HepG2 (cell line): Measurements from ENCODE around the gene PRKCZ. TPM values are rescaled to one million over a fixed set of nuclear protein-coding genes. Genes with fewer than 3 reads are reported as not detected.
A peak's percentile ranks its signal among the peaks of the same experiment; 100 is the strongest.

Experiments used
- ATM ChIP-seq: fragments of 450-650 bp; IDR thresholded peaks from 2 replicates; pipeline ENCODE4 v1.7.1; 2017; ENCODE audit warnings: mild to moderate bottlenecking, borderline replicate concordance
- BORCS8-MEF2B ChIP-seq: sonication (generic); formaldehyde crosslinking; IDR thresholded peaks from 2 replicates; pipeline ENCODE4 v1.8.0; 2022; ENCODE audit warnings: mild to moderate bottlenecking, missing genetic modification reagents
- BRCA1 ChIP-seq: sonication (generic); formaldehyde crosslinking; IDR thresholded peaks from 2 replicates; pipeline ENCODE4 v1.4.0; 2020; ENCODE audit warnings: missing genetic modification reagents
- KLF13 ChIP-seq: sonication (generic); formaldehyde crosslinking; IDR thresholded peaks from 2 replicates; pipeline ENCODE4 v1.4.0; 2020; ENCODE audit warnings: mild to moderate bottlenecking, missing genetic modification reagents
- MAF1 ChIP-seq: sonication (generic); formaldehyde crosslinking; IDR thresholded peaks from 2 replicates; pipeline ENCODE4 v1.5.0; 2020; ENCODE audit warnings: missing genetic modification reagents, borderline replicate concordance
- MATR3 ChIP-seq: sonication (generic); formaldehyde crosslinking; IDR thresholded peaks from 2 replicates; pipeline ENCODE4 v1.4.0; 2020; ENCODE audit warnings: missing genetic modification reagents
- MAZ ChIP-seq, 2 experiments: sonication (generic) in 1 of 2; formaldehyde crosslinking in 1 of 2; IDR thresholded peaks; 2 replicates each; pipeline versions ENCODE4 v1.5.0 to v1.6.1; 2012 to 2020; ENCODE audit warnings: low read depth in 2 of 2, mild to moderate bottlenecking in 2 of 2, borderline replicate concordance in 1 of 2, improper control_type of control experiment in 1 of 2, low read length in 1 of 2, missing genetic modification reagents in 1 of 2, moderate library complexity in 1 of 2
- MEIS1 ChIP-seq: sonication (generic); formaldehyde crosslinking; IDR thresholded peaks from 2 replicates; pipeline ENCODE4 v1.9.0; 2021; ENCODE audit warnings: mild to moderate bottlenecking, missing genetic modification reagents, moderate library complexity, borderline replicate concordance
- MXI1 ChIP-seq: IDR thresholded peaks from 3 replicates; pipeline ENCODE4 v1.6.1; 2012; ENCODE audit warnings: low read depth, low read length, inconsistent platforms, borderline replicate concordance
- ZFAT ChIP-seq: sonication (generic); formaldehyde crosslinking; conservative IDR thresholded peaks from 2 replicates; pipeline ENCODE4 v1.8.1; 2023; ENCODE audit warnings: missing genetic modification reagents, inconsistent platforms
- ZNF501 ChIP-seq: sonication (generic); formaldehyde crosslinking; IDR thresholded peaks from 2 replicates; pipeline ENCODE4 v1.5.1; 2020; ENCODE audit warnings: mild to moderate bottlenecking, moderate library complexity, missing genetic modification reagents
- ZNF563 ChIP-seq: sonication (generic); formaldehyde crosslinking; IDR thresholded peaks from 2 replicates; pipeline ENCODE4 v1.8.0; 2022; ENCODE audit warnings: mild to moderate bottlenecking, moderate library complexity, missing genetic modification reagents
- ZNF569 ChIP-seq: sonication (generic); formaldehyde crosslinking; IDR thresholded peaks from 2 replicates; pipeline ENCODE4 v1.5.0; 2020; ENCODE audit warnings: mild to moderate bottlenecking, missing genetic modification reagents, moderate library complexity, borderline replicate concordance
- polyA plus RNA-seq, 8 experiments: library from polyadenylated mRNA; depleted of rRNA in 3 of 8; stranded (reverse) in 7 of 8; unstranded in 1 of 8; fragments of >200 nt; fragmentation: Illumina TruSeq in 4 of 8; extraction: Trizol in 4 of 8; gene quantifications; 2 replicates each; pipeline versions ENCODE4 v1.2.1 to v1.2.3, GENCODE V29; 2011 to 2016; ENCODE audit warnings: low read depth in 4 of 8, missing spikeins in 1 of 8, mixed read lengths in 1 of 8; ENCODE audit not compliant: insufficient read depth in 1 of 8
- total RNA-seq, 5 experiments: library from RNA; depleted of rRNA; stranded (reverse); fragments of >200 nt; fragmentation: Illumina TruSeq; extraction: Trizol; gene quantifications; 2 replicates each; pipeline ENCODE4 v1.2.3, GENCODE V29; 2016; ENCODE audit warnings: low read depth in 1 of 5
- TF ChIP-seq, protein P1 (sequence below): sonication (generic); formaldehyde crosslinking; IDR thresholded peaks from 2 replicates; pipeline ENCODE4 v1.4.0; 2020; ENCODE audit warnings: mild to moderate bottlenecking, missing genetic modification reagents
- TF ChIP-seq, protein P2 (sequence below): sonication (generic); IDR thresholded peaks from 2 replicates; pipeline ENCODE4 v1.6.1; 2016; ENCODE audit warnings: low read depth, borderline replicate concordance

Gene PRKCZ
- total and polyA plus RNA-seq, 2 of the 13 experiments (the other 11 are each of a cell fraction or from before 2014, with no cell fraction given) = 34.7 to 85.2 TPM

DNA sequence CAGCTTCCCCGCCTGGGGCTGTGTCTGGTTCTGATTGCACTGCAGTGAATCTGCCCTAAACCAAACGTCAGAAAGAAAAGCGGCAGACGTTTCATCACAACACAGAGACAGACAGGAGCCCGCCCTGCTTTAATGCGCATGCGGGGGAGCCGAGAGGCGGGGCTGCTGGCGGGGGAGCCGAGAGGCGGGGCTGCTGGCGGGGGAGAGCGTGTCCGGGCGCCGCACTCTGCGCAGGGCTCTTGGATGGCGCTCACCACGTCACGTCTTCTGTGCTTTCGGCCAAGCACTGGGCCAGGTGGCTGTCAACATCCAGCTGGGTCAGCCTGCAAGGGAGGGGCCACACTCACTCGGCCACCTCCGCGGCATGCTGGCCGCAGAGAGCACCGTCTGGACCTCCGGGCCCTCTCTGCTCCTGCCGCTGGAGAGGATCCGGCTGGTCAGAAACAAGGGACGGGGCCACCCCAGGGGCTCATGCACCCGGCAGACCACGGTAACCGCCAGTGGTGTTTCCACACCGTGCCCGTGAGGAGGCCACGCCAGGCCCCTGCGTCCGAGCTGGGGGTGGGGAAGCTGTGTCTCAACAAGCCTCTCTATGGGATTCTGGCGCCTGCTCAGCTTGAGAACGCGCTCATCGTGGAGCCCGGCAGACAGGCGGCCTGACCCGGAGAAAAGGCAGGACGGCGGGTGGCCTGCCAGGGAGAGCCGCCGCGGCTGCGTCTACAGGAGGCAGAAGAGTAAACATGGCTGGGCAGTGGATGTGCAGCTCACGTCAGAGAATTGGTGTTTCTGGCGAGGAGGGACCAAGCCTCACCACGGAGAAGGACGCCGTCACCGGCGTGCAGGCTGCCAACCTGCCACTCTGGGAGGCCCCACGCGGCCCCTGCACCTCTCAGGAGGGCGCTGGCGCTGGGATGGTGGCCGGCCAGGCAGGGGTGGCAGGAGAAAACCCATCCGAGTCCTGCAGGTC is 139.5 kb downstream of the PRKCZ start (continued):
- TF ChIP-seq ZNF569 = 0 out of 2 replicates have a peak, but pooled peaks have one; percentile 47
- 0 out of 2 replicates have a peak, but pooled peaks have one; percentile 48 for TF ChIP-seq MAF1 (CRISPR knock-in tag)
- TF ChIP-seq, protein P1, sequence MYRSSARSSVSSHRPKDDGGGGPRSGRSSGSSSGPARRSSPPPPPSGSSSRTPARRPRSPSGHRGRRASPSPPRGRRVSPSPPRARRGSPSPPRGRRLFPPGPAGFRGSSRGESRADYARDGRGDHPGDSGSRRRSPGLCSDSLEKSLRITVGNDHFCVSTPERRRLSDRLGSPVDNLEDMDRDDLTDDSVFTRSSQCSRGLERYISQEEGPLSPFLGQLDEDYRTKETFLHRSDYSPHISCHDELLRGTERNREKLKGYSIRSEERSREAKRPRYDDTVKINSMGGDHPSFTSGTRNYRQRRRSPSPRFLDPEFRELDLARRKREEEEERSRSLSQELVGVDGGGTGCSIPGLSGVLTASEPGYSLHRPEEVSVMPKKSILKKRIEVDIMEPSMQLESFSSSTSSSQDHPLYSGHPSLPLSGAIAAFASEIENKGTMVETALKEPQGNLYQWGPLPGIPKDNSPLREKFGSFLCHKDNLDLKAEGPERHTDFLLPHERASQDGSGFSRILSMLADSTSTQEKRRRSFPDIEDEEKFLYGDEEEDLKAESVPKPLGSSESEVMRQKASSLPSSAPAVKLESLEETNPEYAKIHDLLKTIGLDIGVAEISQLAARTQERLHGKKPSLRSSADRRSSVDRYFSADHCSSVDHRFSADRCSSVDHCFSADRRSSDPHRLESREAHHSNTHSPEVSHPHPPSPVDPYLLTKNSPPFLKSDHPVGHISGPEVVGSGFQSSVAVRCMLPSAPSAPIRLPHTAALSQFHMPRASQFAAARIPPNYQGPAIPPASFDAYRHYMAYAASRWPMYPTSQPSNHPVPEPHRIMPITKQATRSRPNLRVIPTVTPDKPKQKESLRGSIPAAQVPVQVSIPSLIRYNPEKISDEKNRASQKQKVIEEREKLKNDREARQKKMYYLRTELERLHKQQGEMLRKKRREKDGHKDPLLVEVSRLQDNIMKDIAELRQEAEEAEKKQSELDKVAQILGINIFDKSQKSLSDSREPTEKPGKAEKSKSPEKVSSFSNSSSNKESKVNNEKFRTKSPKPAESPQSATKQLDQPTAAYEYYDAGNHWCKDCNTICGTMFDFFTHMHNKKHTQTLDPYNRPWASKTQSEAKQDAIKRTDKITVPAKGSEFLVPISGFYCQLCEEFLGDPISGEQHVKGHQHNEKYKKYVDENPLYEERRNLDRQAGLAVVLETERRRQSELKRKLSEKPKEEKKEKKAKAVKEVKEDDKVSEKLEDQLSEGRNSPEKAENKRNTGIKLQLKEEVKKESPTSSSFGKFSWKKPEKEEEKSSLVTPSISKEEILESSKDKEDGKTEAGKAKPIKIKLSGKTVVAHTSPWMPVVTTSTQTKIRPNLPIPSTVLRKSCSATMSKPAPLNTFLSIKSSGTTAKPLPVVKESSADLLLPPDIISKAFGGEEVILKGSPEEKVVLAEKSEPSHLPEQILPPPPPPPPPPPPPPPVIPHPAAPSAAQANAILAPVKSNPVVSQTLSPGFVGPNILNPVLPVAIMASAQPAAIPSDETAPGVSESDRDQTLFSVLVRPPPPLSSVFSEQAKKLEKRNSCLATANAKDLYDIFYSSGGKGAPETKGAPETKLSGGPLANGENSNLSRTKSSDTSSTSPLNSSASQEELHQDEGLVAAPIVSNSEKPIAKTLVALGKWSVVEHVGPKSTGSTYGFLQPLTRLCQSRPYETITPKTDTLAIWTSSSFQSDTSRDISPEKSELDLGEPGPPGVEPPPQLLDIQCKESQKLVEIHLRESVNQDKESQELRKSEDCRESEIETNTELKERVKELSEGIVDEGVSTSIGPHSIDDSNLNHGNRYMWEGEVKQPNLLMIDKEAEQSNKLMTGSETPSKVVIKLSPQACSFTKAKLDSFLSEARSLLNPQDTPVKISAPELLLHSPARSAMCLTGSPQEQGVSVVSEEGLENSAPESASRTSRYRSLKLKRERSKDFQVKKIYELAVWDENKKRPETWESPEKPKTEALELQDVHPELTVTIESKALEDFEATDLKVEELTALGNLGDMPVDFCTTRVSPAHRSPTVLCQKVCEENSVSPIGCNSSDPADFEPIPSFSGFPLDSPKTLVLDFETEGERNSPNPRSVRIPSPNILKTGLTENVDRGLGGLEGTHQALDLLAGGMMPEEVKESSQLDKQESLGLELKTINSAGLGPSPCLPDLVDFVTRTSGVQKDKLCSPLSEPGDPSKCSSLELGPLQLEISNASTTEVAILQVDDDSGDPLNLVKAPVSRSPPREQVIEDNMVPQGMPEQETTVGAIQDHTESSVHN = 0 out of 2 replicates have a peak, but pooled peaks have one; percentile 43
- peak; percentile 21; the same call in 1 of the 2 replicates for TF ChIP-seq KLF13 (CRISPR knock-in tag)
- TF ChIP-seq MXI1 = peak; percentile 95; the same call in 1 of the 3 replicates
- TF ChIP-seq ZNF563 = peak; percentile 100
- peak; percentile 97 for TF ChIP-seq ZFAT (CRISPR knock-in tag)
- TF ChIP-seq ZNF501 (CRISPR knock-in tag) = peak; percentile 54; the same call in 1 of the 2 replicates
- TF ChIP-seq BORCS8-MEF2B (CRISPR knock-in tag) = 0 out of 2 replicates have a peak, but pooled peaks have one; percentile 54
- TF ChIP-seq, protein P2, sequence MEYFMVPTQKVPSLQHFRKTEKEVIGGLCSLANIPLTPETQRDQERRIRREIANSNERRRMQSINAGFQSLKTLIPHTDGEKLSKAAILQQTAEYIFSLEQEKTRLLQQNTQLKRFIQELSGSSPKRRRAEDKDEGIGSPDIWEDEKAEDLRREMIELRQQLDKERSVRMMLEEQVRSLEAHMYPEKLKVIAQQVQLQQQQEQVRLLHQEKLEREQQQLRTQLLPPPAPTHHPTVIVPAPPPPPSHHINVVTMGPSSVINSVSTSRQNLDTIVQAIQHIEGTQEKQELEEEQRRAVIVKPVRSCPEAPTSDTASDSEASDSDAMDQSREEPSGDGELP = peak; percentile 99
- no peak for TF ChIP-seq MATR3
- no peak for TF ChIP-seq ATM
- TF ChIP-seq BRCA1 (CRISPR knock-in tag) = 0 out of 2 replicates have a peak, but pooled peaks have one; percentile 28
- TF ChIP-seq MEIS1 = peak; percentile 86; the same call in 1 of the 2 replicates
- peak; percentile 93 for TF ChIP-seq MAZ (IDR thresholded peaks at IDR 0.05; ENCODE audit: borderline replicate concordance, low read depth, low read length)
- peak; percentile 85 for TF ChIP-seq MAZ (CRISPR knock-in tag; IDR thresholded peaks at IDR 0.05; ENCODE audit: low read depth)
